ENCODE results near the gene PDK3. TPM values are rescaled to one million over a fixed set of nuclear protein-coding genes. Genes with fewer than 3 reads are reported as not detected.

The PDK3 gene
- total RNA-seq, result 22.7 TPM

DNA sequence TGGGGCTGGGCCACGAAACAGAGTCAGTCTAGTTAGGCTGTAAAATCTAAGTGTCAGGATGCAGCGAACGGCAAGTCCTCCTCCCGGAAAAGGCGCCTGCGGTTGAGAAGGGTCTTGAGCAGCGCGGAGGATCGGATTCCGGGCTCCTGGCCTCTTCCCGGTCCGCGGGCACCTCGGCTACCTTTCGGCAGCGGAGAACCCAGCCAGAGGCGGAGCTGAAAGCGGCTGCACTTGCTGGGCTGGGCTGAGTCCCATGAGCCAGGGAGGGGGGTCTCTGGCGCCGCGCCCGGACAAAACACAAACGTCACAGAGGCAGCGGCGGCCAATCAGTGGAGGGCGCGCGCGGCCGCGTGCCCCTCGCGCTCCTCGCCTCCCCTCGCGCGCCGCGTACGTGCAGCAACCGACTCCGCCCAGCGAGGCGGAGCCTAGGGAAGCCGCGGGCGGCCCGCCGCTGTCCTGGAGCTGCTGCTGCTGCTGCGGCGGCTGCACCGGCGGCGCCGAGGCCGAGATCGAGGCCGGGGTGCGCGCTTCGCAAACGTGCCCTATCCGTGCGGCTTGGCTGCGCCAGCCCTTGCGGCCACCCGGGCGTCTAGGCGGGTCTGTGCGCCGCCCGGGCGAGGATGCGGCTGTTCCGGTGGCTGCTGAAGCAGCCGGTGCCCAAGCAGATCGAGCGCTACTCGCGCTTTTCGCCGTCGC lies at the start of gene PDK3:
PDK3 (plus strand) TSS at position 451 of the 696 bp plus-strand sequence; CDS start at position 621, 170 bp downstream.
- peak; percentile 91 for DNase-seq (ENCODE audit: low spot score)

DNA sequence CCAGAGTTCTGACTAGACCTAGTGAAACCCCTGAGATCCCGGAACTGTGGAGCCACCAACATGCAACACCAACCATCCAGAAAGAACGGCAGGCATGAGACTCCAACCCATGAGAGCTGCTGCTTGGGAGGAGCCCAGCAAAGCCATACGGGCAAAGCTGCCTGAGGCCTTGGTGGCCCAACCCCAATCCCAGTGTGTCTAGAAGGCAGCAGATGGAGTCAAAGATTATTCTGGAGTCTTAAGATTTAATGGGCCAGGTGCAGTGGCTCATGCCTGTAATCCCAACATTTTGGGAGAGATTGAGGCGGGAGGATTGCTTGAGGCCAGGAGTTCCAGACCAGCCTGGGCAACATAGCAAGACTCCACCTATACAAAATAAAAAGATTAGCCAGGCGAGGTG lies 49.2 kb upstream of the PDK3 start:
- no peak for DNase-seq (ENCODE audit: low spot score)

DNA sequence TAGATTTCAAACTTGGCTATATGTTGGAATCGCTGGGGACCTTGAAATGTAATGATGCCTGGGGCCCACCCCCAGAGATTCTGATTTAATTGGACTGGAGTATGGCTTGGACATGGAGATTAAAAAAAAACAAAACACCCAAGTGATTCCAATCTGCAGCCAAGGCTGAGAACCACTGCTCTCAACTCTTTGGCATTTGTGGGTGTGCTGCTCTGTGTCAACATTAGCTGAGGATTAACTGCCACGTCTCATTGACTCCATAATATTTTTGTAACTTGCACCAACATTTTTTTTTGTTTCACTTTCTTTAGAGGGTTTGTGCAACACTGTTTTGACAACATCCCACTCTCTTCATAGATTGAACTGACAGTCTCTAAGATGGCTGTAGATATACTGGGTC lies 41.1 kb upstream of the PDK3 start:
- no peak for DNase-seq (ENCODE audit: low spot score)

DNA sequence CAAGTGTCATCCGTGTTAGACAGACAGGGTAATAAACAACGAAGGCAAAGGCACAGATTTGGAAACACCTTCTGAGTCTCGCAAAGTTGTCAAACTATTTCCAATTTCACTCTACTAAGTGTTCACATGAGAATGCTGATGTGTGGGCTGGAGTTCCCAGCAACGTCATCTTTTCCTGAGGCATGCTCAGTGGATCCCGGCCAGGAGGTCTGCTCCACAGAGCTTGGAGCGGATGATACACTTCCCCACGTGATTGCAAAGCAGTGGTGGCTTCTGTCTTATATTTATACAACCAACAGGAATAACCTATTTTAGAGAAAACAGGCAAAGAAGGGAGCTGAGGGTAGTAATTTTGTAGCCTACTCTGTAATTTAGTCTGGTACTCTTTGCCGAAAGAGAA lies 40.1 kb upstream of the PDK3 start:
- no peak for DNase-seq (ENCODE audit: low spot score)

DNA sequence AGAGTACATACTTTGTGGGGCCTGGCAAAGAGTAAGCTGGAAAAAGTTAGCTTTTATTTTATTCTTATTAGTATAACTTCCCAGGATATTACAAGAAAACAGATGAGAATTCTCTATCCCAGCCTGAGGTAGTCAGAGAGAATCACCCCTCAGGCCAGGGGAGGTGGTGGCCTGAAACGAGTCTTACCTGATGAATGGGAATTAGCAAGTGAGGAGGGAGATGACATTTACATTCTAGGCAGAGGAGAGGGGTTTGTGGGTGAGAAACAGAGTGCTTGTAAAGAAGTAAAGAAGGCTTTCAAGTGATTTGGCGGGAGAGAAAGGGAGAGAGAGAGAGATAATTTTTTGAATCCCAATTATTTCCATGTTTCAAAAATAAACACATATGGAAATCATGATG lies 39.3 kb upstream of the PDK3 start:
- DNase-seq (ENCODE audit: low spot score), result no peak

DNA sequence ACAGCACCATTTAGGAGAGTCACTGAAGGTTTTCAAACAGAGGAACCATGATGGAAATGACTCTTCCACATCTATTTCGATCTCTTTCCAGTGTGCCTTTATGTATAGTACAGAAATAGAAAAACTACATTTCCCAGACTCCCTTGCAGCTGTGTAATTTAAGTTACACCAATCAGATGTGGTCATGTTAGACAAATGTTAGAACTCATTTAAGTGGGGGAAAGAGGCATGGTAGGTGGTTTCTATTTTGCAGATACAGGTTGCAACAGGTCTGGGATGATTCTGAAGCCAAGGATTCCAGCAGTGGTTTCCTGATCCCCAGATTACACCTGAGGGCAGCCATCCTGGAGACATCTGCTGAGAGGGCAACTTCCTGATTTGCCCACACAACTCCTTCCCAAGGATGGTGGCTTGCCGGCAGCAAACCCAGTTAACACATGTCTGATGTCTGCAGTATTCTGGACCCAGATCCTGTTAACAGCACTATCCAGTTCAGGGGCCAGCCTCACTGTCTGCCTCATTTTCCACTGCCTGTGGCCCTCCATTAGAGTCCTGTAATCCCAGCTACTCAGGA lies 38.7 kb upstream of the PDK3 start:
- DNase-seq (ENCODE audit: low spot score), result no peak

DNA sequence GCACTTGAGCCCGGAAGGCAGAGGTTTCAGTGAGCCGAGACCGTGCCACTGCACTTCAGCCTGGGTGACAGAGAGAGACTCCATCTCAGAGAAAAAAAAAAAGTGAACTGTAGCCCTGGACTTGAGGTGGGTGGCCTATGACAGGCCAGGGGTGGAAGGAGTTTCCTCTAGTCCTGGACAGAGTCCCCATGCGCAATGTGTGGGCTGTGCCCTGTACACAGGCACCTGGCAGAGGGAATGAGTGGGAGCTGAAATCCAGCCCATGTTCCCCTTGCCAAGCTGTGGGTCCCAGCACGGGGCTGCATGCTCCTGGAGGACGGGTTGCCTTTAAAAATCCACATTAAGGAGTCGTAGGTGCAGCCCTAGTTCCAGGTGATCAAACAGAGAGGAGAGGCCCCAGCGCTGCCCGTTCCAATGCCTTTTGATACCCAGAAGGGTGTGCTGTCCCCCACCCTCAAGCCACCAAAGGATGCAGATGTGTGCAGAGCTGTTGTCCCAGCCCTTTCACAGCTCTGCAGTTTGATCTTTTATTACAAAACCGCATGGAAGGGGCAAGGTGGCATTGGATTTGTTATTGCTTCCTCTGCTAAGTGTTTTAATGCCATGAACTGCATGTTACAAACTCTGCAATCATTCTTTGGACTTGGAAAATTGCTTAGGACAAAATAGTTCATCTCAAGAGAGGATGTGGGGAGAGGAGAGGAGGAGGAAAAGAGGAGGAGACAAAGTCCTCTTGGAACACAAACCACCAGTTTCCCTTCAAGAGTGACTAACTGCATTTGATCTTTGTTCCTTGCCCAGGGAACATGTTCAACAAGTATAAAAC lies 38.0 kb upstream of the PDK3 start:
- no peak for DNase-seq (ENCODE audit: low spot score)

DNA sequence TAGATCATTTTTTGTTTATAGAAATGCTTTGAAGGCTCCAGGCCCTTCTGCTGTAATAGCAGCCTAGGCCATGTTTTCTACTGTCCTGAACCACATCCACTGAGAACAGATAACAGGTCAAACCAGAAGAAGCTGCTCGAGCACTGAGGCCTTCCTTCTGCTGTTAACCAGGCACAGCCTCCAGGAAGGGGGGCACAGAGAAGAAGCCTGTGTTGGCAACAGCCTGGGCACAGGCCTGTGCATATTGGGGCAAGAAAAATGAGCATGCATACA lies 37.4 kb upstream of the PDK3 start:
- DNase-seq (ENCODE audit: low spot score), result no peak

DNA sequence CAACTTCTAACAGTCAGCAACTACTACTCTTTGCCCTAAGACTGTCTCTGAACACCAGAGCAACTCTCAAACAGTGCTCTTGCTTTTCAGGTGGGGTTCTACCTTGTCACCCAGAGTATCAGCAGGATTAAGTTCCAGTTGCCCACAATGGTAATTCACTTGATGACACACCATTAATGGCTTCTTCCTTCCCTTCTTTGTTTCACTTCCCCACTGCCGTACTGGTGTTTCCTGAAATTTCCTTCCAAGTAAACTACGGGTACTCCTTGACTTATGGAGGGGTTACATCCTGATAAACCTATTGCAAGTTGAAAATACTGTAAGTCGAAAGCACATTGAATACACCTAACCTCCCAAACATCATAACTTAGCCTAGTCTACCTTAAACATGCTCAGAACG lies 36.6 kb upstream of the PDK3 start:
- no peak for DNase-seq (ENCODE audit: low spot score)

DNA sequence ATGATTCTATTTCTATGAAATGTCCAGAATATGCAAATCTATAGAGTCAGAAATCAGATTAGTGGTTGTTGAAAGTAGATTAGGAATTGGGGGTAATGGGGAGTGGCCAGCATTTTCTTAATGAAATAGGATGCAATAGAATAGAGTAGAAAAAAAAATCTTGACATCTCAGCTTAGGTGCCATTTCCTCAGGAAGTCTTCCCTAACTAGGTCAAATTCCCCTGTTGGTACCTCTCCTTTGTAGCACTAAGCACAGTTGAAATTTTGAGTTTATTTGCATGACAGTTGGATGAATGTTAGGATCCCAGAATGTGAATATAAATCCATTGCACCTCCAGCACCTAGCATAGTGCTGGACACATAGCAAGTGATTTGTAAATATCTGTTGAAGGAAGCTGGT lies 30.0 kb upstream of the PDK3 start:
- DNase-seq (ENCODE audit: low spot score), result no peak

DNA sequence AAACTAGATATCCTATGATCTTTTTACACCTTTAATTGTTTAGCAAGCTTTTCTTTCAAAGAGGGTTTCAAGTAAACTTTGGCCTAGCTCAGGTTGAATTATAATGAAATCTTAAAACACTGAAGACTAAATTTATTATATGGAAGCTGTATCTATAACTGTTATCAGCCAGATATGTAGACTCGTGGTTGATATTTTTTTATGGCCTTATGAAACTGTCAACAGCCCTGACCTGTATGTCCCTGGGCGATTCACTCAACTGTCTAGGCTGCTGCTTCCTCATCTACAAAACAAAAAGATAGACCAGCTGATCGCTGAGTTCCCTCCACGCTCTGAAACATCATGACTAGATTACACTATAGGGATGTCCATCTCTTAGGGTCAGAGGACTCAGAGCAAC lies 21.2 kb upstream of the PDK3 start:
- DNase-seq (ENCODE audit: low spot score), result no peak

DNA sequence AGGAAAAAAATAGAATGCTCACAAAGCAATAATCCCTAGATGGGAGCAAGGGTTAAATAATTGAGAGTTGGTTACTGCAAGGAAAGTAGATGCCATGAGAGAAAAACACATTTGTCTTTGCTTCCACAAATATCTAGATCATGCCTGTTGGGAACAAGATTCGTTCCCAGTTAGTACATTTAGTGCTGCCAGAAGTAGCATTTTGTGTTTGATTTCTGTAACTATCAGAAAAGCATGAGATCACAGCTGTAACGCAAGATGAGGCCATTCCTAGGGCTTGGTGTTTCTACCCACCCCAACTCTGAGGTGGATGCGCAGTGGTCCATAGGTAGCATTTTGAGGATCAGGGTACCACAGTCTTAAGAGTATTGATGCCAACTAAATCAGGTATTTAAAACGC lies 20.4 kb upstream of the PDK3 start:
- DNase-seq (ENCODE audit: low spot score), result no peak

DNA sequence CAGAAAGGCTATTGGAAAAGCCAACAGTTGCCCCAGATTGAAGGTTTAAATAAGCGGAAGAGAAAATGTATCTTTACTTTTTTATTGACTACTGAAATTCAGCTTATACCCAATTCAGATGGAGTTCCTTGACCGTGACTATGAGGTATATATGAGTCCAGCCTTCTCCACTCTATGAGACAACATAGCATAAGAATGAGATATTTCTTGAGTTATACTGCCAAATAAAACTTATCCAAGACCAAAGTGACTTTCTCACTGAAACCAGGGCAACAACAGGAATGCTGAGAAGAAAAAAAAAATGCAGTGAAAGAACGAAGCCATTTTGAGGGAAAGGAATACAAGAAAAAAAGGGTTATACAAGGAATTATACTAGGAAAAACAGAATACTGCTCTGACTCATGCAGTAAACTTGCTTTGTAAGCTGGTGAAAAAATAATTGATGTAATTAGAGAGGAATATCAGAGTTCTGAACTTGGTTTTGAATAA lies 16.3 kb upstream of the PDK3 start:
- no peak for DNase-seq (ENCODE audit: low spot score)

DNA sequence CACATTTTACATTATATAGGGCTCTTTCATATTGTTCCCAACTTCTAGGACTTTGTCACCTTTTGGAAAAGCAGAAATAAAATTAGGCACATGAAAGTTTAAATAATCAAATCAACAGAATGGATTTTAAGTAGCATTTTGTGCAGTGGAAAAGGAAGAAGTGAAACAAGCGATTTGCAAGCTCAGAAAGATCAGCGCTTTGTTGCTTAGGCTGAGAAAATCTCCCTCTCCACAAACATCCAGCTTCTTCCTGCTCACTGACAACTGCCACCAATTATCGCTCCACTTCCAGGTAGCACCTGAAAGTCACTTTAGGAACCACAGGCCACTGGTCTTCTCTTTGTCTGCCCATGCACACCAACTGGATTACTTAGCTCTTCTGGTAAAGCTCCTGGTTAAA lies 2.0 kb upstream of the PDK3 start:
- DNase-seq (ENCODE audit: low spot score), result no peak

DNA sequence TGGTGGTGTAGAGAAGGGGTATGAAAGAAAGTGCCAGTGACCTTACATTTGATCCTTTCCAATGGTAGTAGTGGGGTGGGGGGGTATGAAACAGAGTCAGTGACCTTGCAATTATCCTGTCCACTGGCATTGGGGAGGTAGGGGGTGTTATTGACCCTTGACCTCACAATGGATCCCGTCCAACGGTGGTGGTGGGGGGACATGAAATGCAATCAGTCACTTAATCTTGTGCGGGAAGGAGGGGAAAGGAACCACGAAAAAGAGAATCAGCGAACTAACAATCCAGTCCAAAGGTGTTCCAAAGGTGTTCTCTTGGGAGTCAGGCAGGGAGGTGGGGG lies 619 bp upstream of the PDK3 start:
- DNase-seq (ENCODE audit: low spot score), result no peak

DNA sequence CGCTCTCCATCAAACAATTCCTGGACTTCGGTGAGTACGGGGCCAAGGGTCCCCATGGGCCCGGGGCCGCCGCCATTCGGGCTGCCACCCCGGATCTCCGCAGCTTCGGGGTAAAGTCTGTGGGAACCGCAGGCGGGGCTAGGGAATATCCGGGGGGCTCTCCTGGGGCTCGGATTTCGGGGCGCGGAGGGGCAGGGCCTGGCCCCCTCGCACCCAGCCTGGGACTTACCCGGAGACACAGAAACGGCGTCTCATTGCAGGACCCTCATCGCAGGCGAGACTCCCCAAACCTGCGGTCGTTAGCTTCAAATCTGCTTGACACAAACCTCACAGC lies 413 bp downstream of the PDK3 start:
- no peak for DNase-seq (ENCODE audit: low spot score)

DNA sequence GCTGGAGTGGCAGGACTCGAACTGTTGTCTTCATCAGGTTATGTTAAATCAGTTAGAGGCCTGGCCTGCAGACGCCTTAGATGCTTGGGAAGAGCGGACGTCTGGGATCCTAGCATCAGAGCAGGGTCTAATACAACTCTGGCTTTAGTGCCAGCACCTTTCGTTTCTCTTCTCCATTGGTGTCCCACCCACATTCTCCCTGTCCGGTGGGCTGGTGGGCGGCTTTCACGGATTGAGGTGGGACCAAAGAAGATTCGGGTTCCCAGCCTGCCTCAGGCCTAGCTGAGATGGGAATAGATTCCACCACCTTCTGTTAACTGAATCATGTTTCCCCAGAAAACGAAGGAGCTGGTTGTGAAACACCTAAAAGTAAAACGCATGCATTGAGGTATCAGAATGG lies 939 bp downstream of the PDK3 start:
- no peak for DNase-seq (ENCODE audit: low spot score)

DNA sequence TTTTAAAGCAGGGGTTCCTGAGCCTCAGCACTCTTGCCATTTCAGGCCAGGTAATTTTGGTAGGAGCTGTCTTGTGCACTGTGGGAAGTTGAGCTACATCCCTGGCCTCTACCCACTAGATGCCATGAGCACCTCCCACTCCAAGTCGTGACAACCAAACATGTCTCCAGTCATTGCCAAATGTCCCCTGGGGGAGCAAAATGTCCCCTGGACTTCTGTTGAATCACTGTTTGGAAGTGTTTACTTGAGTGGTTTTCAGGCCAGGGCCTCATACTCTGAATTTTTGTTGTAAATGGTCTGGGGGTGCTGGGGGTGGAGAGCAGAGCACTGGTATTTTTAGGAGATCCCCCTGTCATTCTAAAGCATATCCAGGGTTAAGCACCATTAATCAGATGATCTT lies 3.2 kb downstream of the PDK3 start:
- DNase-seq (ENCODE audit: low spot score), result no peak

DNA sequence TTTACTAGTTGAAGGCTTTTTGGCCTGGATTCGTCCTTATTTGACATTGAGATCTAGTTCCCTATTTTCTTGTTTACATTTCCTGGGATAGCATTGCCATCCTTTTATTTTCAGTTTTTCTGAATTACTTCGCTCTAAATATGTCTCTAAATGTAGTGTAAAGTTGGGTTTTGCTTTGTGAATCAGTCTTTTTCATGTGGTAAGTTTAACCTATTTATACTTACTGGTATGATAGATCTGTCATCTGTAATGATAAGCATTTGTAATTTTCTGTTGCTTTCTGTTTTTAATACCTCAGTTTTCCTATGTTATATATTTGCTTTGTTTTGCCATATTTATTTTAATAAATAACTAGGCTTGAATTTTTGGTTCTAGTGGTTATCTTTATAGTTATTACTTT lies 6.7 kb downstream of the PDK3 start:
- DNase-seq (ENCODE audit: low spot score), result no peak

DNA sequence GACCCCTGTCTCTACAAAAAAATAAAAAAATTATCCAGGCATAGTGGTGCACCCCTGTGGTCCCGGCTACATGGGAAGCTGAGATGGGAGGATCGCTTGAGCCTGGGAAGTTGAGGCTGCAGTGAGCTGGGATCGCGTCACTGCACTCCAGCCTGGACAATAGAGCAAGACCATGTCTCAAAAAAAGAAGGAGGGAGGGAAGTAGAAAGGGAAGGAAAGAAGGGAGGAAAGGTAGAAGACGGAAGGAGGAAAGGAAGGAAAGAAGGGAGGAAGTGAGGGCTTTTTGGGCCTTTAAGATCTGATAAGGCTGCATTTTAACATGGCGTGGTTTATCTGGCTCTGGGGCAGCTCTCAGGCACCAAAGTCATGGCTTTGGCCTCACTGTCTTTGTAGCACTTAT lies 10.4 kb downstream of the PDK3 start:
- DNase-seq (ENCODE audit: low spot score), result no peak

DNA sequence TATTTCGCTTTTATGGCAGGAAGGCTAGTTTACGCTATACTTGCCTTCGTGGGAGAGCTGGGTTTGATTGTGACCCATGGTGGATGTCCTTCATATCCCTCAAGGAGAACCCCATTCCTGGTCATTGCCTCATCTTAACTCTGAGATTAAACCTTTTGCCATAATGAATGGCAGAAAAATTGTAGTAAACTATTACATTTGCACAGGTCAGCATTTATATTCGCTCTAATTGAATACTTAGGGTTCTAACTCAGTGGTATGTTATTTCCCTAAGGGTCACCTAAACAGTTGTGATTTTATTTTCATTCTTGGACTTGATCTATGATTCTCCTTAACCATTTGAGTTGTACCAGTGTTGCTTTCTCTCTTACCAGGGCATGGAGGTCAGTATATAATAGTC lies 13.4 kb downstream of the PDK3 start:
- no peak for DNase-seq (ENCODE audit: low spot score)

DNA sequence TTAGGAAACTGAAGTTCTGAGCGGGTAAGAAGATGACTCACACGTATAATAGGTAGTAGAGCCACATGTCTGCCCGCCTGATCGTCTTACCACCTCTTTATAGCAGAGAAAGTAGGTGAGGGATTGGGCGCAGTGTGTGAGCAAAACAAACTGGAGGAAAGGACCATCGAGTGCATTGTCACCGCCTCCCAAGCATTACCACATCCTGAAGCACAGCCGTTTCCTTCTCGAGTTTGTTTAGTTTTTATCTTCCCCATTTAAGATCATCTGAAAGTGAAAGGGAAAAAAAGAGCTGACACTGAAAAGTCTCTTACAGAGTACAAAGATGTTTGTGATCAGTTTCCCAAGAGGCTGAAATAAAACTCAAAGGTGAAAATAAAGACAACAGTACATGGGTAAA lies 14.8 kb downstream of the PDK3 start:
- peak; percentile 55 for DNase-seq (ENCODE audit: low spot score)

DNA sequence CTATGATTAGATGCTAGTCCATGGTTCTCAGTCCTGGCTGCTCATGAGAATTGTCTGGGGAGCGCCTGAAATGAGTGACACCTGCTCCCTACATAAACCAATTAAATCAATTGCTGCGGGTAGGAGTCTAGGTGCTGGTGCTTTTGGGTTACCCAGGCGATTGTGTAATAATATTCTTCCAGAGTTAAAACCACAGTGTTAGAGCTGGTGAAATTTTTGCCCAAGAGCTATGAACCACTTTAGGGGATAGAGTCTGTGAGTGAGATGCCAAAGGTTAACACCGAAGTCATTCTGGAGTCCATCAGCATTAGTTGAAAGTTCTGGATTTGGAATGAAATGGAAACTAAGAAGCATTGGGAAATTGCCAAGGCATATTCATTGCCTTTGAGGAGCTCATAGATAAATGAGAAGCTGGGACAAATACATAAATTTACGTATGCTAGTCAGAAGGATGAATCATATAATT lies 15.3 kb downstream of the PDK3 start:
- no peak for DNase-seq (ENCODE audit: low spot score)

Data from ureter (tissue), 1 donor.